GM19438 (cell line): ENCODE results near the gene ALAD.
A peak's percentile ranks its signal among the peaks of the same experiment; 100 is the strongest.
"Not testable (repeated sequence)": the region's sequence is repeated elsewhere in the genome, so short reads cannot be mapped to it uniquely, and the experiment has no call there.

Experiments
- ATAC-seq: cut with Tn5 transposase; IDR thresholded peaks from one replicate; pipeline ENCODE4 v1.9.1; 2021; ENCODE audit warnings: low read depth; ENCODE audit not compliant: unreplicated experiment

The ALAD gene

GRCh38 chr9:113399646-113400200 lies 1.4 kb downstream of the ALAD start:
- no peak for ATAC-seq

DNA sequence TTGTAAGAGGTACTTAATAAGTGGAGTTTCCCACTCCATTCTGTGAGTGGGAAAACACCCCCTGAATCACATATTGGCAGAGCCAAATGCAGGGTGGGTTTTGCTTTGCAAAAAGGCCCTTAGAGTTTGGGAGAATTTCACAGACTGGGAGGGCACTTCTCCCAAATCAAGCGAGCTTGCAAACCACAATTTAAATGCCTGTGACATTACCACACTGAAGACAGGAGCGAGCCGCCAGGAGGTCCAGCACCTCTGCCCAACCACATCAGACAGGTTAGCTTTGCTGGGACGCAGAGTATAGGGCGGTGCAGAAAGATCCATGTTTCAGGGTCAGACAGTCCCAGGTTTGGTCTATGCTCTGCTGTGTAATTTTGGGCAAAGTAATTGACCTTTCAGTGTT lies 2.3 kb downstream of the ALAD start:
- ATAC-seq = no peak

GRCh38 chr9:113397203-113397631 lies 3.9 kb downstream of the ALAD start:
- ATAC-seq = no peak

DNA sequence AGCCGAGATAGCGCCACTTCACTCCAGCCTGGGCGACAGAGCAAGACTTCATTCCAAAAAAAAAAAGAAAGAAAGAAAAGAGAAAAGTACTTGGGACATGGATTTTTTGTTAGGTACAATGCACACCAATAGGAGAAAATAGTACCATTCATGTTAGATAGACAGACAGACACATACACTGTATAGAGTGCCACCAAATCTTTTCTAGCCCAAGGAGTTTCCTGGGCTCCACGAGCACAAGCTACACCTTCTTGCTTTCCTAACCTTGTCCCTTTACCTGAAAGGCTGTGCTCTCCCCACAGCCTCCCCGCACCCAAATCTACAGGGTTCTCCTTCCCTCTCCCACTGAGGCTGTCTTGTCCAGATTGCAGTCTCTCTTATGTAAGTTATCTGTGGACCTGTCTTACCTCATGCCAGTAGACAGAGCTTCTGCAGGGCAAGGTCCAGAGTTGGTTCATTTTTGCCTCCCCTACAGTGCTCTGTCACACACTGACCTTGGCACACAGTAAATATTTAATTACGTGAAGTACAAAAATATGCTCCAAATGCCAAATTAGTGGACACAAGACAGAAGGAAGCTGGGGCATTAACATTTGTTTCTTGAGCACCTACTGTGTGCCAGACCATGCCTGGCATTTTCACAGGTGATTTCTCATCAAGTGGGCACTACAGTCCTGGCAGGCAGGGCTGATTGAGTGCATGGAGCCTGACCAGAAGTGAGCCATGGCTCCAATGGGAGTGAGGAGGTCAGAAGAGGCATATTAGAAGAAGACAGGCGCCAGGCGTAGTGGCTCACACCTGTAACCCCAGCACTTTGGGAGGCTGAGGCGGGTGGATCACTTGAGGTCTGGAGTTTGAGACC lies 5.9 kb downstream of the ALAD start:
- no peak for ATAC-seq

GRCh38 chr9:113393281-113393680 lies 7.8 kb downstream of the ALAD start:
- no peak for ATAC-seq

DNA sequence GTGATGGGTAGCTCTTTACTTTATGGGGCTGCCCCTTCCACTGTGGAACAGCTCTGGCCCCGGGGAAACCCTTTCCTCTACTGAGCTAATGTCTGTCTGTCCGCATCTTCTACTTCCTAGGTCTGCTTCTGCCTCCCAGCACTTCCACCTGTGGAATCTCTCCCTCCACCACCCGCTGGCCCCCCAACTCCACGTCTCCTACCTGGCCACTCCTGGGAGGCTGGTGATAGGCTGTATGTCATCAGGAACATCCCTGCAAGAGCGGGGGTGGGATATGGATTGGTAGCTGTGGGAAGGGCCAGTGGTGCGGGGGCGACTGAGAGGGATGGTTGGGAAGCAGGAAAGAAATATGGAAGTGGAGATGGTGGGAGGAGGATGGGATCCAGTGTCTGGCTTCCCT lies 9.2 kb downstream of the ALAD start:
- no peak for ATAC-seq

DNA sequence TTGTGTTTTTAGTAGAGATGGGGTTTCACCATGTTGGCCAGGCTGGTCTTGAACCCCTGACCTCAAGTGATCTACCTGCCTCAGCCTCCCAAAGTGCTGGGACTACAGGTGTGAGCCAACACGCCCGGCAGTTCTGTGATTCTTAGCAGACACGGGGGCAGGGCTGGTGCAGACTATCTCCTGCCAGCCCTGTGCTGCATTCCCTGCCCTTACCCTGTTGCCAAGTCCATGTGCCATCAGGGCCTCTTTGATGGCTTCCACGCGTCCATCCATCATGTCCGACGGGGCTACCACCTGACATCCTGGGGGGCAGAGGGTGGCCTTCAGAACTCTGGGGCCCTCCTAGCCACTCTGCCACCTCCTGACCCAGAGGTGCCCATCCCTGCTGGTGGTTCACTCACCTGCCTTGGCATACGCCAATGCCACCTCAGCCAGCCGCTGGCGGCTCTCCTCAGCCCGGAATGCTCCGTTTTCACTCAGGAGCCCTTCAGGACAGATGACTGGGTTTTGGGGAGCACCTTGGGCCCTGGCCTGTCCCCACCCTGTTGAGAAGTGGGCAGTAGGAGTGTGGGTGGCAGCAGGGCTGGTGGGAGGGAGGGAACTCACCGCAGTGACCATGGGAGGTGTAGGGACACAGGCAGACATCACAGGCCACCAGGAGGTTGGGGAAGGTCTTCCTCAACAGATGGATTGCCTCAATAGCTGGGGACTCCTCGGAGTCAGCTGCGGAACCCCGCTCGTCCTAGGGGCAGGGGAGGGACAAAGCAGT lies 10.7 kb downstream of the ALAD start:
- ATAC-seq = no peak

DNA sequence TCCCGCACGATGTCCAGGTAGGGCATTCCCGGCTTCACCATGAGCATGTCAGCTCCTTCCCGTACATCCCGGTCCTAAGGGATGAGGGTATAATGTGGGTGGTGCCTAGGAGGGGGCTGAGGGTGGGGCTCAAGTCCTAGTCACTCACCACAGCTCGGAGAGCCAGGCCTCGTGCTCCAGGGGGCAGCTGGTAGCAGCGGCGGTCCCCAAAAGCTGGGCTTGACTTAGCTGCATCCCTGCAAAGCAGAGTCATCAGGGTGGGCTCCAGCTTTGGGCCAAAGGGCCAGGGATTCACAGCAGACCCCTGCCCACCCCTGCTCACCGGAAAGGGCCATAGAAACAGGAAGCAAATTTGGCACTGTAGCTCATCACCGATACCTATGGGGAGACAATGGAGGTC lies 11.6 kb downstream of the ALAD start:
- no peak for ATAC-seq

DNA sequence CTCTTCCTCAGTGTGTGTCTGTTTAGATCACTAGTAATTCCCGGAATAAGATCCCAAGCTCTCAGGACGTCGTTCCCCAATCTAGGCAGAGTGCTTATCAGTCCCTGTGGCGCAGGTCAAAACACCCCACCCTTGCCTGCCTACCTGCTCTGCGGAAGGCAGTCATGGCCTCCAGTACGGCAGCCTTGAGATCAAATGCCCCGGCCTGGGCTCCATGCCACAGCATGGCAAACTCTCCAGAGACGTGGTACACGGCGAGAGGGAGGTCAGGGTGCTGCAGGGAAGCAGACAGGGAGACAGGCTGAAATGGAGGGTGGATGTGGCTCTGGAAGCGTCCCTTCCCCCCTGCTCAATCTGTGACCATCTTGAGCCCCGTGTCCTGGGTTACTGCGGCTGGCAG lies 12.3 kb downstream of the ALAD start:
- no peak for ATAC-seq

DNA sequence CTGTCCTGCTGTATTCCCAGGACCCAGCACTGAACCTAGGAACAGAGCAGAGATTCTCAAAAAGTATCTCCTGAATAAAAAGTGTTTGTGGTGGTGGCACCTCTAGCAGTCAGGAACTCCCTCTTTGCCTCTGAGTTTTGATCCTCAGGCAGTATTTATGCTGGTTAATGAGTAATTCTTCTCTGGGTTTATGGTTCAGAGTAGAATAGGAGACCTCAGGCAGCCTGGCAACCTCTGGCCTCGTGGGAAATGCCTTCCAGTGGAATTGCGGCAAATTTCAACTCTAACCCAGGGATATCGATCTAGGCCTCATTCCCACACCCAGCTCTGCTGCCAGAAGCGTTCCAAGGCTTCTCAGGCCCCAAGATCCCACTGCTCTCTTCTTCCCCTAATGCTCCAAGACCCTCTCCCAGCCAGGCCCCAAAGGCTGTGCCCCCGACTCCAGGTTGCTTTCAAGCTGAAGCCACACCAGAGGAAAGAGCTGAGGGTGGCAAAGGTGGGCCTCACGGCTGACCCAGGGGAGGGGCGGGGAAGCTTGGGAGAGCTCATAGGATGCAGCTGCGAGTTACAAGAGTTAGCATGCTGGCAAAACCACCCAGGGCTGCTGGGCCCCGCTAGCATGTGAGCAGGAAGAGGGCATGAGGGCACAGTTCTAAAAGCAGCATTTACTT lies 13.4 kb downstream of the ALAD start:
- no peak for ATAC-seq

- no peak for ATAC-seq
Observed at GRCh38 chr9:113386571-113387393, 14.3 kb downstream of the ALAD start.

GRCh38 chr9:113381909-113382411 lies 19.1 kb downstream of the ALAD start:
- ATAC-seq = no peak

GRCh38 chr9:113381441-113381840 lies 19.6 kb downstream of the ALAD start:
- not testable (repeated sequence) for ATAC-seq

DNA sequence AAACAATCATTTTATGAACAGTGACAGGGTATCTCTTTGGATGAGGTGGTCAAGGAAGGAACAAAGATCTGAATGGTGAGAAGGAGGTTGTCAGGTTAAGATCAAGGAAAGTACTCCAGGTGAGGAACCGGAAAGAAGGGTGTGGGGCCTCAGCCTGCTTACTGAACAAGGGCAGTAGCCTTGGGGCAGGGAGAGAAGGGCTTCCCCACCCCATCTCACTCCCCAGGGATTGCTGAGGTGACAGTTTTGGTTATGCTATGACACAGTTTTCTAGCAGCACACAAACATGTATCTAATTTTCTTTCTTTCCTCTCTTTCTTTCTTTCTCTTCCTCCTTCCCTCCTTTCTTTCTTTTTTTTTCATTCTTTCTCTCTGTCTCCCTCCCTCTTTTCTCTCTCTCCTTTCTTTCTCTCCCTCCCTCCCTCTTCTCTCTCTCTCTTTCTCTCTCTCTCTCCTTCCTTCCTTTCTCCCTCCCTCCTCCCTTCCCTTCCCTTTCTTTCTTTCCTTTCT lies 20.2 kb downstream of the ALAD start:
- peak; percentile 59 for ATAC-seq

GRCh38 chr9:113379829-113380210 lies 21.3 kb downstream of the ALAD start:
- ATAC-seq = not testable (repeated sequence)

DNA sequence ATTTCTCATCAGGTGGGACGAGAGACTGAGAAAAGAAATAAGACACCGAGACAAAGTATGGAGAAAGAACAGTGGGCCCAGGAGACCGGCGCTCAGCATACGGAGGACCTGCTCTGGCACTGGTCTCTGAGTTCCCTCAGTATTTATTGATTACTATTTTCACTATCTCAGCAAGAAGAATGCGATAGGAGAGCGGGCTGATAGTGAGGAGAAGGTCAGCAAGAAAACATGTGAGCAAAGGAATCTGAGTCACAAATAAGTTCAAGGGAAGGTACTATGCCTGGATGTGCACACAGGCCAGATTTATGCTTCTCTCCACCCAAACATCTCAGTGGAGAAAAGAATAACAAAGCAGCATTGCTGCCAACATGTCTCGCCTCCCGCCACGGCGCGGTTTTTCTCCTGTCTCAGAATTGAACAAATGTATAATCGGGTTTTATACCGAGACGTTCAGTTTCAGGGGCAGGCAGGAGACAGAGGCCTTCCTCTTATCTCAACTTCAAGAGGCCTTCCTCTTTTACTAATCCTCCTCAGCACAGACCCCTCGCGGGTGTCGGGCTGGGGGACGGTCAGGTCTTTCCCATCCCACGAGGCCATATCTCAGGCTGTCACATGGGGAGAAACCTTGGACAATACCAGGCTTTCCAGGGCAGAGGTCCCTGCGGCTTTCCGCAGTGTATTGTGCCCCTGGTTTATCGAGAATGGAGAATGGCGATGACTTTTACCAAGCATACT lies 21.8 kb downstream of the ALAD start:
- not testable (repeated sequence) for ATAC-seq

GRCh38 chr9:113376634-113377567 lies 24.2 kb downstream of the ALAD start, which contains the start of gene HDHD3:
Gene HDHD3 (minus strand): TSS chr9:113376986. CDS start chr9:113374354, 2,632 bp downstream.
- ATAC-seq = peak; percentile 73
